HG03457 (cell line): ENCODE measurements around the gene HABP2.

Experiments used
- ATAC-seq: cut with Tn5 transposase; IDR thresholded peaks from one replicate; pipeline ENCODE4 v1.9.1; 2021; ENCODE audit warnings: moderate number of reproducible peaks; ENCODE audit not compliant: unreplicated experiment

The HABP2 gene

GRCh38 chr10:113555751-113556150 lies 2.9 kb downstream of the HABP2 start:
- ATAC-seq = no peak

DNA sequence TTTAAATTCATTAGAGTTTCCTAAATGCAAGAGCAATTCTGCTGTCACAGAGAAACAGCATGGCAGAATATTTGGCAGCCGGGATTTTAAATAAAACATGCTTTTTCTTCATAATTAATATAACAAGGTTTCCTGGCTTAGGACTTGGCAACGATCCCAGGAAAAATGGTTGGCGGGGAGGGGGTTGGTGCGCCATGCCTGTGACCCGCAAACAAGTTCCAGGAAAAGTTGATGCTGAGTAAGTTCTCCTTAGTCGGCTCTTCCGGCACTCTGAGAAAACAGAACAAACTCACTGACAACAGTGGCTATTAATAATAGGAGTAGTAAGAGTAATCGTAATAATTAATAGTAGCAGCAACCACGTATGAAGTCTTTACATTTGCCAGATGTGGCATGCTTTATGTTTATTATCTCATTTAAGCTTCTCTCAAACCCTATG lies 4.6 kb downstream of the HABP2 start:
- ATAC-seq = no peak

DNA sequence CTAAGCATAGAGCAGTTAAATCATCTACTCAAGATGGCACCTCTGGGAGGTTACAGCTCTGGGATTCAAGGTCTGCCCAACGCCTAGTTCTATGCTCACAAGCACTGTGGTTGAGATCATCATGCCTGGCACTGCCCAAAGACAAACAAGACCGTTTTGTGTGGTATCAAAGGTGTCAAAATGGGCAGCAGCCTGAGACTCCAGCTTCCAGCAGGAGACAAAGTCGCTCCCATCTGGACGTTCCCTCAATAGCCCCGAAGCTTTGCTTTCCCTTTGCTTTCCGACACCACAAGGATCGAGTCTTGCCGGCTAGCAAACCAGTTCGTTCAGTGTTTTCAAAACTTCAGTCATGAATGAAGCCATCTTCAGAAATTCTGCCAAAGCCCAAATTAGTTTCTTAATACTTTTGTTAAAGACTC lies 5.1 kb downstream of the HABP2 start:
- ATAC-seq = no peak

DNA sequence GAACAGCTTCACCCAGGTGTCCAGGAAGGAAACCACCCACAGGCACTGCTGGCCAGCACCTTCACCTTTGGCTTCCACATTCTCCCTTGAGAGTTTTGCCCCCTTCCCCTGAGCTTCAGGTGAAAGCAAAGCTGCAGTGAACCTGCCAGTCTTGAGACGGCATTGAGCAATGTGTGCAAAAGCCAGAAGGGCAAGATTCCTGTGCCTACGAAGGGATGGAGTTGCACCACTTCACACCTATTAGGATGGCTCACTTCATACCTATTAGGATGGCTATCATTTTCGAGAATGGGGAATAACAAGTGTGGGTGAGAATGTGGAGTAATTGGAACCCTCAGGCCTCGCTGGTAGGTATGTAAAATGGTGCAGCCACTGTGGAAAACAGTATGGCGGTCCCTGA lies 7.2 kb downstream of the HABP2 start:
- ATAC-seq = no peak

GRCh38 chr10:113561214-113561613 lies 8.4 kb downstream of the HABP2 start:
- ATAC-seq = no peak

GRCh38 chr10:113562069-113562468 lies 9.2 kb downstream of the HABP2 start:
- ATAC-seq = no peak

DNA sequence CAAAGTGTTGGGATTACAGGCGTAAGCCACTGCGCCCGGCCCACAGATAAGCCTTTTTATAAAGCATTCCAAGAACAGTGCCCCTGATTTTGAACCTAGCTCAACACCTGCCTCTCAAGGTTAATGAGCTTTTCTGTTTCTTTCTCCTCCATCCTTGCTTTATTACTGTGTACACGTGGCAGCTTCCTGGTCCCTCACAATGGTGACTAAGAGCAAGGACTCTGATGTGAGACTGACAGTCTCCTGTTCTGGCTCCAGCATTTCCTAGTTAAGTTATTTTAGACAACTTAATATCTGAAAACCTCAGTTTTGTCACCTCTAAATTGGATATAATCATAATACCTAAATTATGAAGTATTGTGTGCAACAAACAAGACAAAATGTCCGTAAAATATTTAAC lies 9.9 kb downstream of the HABP2 start:
- ATAC-seq = no peak

DNA sequence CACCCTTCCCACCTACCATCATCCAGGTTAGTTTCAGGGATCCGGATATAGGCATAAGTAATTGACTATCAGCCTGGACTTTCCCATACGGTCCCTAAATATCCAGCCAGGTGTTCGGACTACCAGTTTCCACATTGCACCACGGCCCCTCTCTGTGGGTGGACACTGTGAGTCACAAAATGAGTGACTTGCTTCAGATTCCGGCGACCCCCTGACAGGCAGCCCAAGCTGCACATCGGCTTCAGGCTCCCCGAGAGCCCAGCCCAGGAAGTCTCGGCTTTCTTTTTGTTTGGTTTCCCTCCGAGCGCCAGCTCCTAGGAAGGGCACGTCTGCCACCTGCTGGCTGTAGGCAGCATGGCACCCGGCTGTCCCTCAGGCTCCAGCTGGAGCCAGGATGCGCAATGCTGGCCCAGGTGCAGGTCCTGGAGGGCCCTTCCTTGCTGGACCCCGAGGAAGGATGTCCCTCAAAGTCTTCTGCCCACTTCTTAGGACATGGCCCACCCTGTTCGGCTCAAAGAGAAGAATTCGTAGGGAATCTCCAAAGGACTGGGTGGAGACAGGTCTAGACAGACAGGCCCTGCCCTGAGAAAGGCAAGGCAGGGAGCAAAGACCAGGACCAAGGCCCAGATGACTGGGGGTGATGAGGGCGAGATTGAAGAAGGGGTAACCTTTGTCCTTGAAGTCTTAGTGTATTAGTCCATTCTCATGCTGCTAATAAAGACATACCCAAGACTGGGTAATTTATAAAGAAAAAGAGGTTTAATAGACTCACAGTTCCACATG lies 10.6 kb downstream of the HABP2 start:
- peak; percentile 95 for ATAC-seq

DNA sequence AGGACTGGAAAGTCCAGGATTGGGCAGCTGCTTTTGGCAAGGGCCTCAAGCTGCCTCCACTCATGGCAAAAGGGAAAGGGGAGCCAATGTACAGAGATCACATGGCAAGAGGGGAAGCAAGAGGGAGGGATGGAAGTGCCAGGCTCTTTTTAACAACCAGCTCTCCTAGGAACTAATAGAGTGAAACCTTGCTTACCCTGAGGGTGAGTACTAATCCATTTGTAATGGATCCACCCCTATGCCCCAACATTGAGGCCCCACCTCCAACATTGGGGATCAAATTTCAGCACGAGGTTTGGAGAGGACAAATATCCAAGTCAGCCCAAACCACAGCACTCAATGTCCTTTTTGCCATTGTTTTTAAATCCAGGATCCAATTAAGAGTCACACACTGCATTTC lies 12.5 kb downstream of the HABP2 start:
- no peak for ATAC-seq

- ATAC-seq = no peak
These were observed 14.0 kb downstream of the HABP2 start for GRCh38 chr10:113566888-113567287.

- no peak for ATAC-seq
These were observed 16.7 kb downstream of the HABP2 start for GRCh38 chr10:113569576-113569975.

- no peak for ATAC-seq
These were observed 19.9 kb downstream of the HABP2 start for GRCh38 chr10:113572520-113573290.

- no peak for ATAC-seq
These were observed 20.5 kb downstream of the HABP2 start for GRCh38 chr10:113573368-113573767.

DNA sequence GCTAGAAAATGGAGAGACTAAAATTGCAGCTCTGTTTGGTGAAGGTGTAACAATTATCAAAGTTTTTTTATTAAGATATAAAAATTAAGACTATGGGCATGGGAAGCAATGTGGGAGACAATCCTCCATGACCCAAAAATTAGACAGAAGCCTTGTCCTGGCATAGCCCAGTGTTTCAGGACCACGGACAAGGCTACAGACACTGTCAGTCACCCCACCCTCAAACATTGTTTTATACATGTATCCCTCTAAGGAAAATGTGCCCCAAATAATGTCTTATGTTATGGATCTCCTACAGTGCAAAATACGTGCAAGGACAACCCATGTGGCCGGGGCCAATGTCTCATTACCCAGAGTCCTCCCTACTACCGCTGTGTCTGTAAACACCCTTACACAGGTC lies 24.0 kb downstream of the HABP2 start:
- ATAC-seq = no peak

DNA sequence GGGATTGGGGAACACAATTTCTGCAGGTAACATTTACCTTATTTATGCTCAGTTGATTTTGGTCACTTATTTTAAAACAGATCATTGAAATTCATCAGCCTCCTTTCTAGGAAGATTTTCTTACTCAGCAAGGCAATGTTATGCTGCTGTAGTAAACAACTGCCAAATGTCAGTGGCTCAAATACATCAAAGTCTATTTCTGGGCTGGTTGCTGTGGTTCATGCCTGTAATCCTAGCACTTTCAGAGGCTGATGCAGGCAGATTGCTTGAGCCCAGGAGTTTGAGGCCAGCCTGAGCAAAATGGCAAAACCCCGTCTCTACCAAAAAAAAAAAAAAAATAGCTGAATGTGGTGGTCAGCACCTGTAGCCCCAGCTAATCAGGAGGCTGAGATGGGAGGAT lies 25.9 kb downstream of the HABP2 start:
- no peak for ATAC-seq

- no peak for ATAC-seq
These were observed 28.2 kb downstream of the HABP2 start for GRCh38 chr10:113581092-113581491.

GRCh38 chr10:113583571-113583970 lies 30.7 kb downstream of the HABP2 start:
- no peak for ATAC-seq

GRCh38 chr10:113585949-113586348 lies 33.1 kb downstream of the HABP2 start:
- no peak for ATAC-seq

- ATAC-seq = no peak
These were observed 36.4 kb downstream of the HABP2 start for GRCh38 chr10:113589201-113589770.

GRCh38 chr10:113590581-113590980 lies 37.7 kb downstream of the HABP2 start:
- no peak for ATAC-seq

- no peak for ATAC-seq
These were observed 39.5 kb downstream of the HABP2 start for GRCh38 chr10:113592380-113592779.

- ATAC-seq = no peak
These were observed 41.8 kb downstream of the HABP2 start for GRCh38 chr10:113594652-113595051.
